ENCODE measurements around the gene PROSER3.

DNA sequence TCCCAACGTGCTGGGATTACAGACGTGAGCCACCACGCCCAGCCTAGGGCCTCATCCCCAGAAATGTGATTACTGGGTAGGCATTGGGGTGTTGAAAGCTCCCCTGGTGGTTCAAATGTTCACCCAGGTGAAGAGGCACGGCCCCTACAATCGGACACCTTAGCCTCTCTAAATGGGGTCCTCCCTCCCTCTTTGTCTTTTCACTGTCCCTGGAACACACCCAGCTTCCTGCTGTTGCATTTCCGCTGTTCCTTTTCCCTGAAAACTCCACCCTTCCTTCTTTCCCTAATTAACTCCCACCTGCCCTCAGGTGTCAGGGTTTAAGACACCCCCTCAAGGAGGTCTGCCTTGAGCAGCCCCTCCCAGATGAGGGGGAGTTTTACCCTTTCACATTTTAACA lies 58.3 kb downstream of the PROSER3 start:
- TF ChIP-seq, protein P1, sequence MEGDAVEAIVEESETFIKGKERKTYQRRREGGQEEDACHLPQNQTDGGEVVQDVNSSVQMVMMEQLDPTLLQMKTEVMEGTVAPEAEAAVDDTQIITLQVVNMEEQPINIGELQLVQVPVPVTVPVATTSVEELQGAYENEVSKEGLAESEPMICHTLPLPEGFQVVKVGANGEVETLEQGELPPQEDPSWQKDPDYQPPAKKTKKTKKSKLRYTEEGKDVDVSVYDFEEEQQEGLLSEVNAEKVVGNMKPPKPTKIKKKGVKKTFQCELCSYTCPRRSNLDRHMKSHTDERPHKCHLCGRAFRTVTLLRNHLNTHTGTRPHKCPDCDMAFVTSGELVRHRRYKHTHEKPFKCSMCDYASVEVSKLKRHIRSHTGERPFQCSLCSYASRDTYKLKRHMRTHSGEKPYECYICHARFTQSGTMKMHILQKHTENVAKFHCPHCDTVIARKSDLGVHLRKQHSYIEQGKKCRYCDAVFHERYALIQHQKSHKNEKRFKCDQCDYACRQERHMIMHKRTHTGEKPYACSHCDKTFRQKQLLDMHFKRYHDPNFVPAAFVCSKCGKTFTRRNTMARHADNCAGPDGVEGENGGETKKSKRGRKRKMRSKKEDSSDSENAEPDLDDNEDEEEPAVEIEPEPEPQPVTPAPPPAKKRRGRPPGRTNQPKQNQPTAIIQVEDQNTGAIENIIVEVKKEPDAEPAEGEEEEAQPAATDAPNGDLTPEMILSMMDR (IDR thresholded peaks at IDR 0.05 in 2 of 3, conservative IDR thresholded peaks at IDR 0.05 in 1 of 3; ENCODE audit: insufficient read depth in 2 of 3, low read depth in 1 of 3, low read length in 3 of 3): no peak
- TF ChIP-seq MEF2A (IDR thresholded peaks at IDR 0.05; ENCODE audit: control insufficient read depth, low read depth, low read length) (no peak), POLR2AphosphoS5 (IDR thresholded peaks at IDR 0.05; ENCODE audit: control insufficient read depth, insufficient read depth, low read depth, low read length) (no peak), HDAC3 (IDR thresholded peaks at IDR 0.05; ENCODE audit: borderline replicate concordance, partially characterized antibody) (no peak), EZH2 (IDR thresholded peaks at IDR 0.05; ENCODE audit: borderline replicate concordance, low read depth, low read length) (no peak), GATAD2B (IDR thresholded peaks at IDR 0.05; ENCODE audit: borderline replicate concordance) (no peak), TEAD4 (IDR thresholded peaks at IDR 0.05; ENCODE audit: low read length) (no peak), TEAD4 (CRISPR knock-in tag; IDR thresholded peaks at IDR 0.05; ENCODE audit: borderline replicate concordance) (no peak), NBN (IDR thresholded peaks at IDR 0.05; ENCODE audit: low read depth) (no peak), SIN3B (IDR thresholded peaks at IDR 0.05; ENCODE audit: low read depth) (no peak), NFATC3 (IDR thresholded peaks at IDR 0.05) (no peak)
- TF ChIP-seq, protein P2, sequence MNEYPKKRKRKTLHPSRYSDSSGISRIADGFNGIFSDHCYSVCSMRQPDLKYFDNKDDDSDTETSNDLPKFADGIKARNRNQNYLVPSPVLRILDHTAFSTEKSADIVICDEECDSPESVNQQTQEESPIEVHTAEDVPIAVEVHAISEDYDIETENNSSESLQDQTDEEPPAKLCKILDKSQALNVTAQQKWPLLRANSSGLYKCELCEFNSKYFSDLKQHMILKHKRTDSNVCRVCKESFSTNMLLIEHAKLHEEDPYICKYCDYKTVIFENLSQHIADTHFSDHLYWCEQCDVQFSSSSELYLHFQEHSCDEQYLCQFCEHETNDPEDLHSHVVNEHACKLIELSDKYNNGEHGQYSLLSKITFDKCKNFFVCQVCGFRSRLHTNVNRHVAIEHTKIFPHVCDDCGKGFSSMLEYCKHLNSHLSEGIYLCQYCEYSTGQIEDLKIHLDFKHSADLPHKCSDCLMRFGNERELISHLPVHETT (CRISPR knock-in tag; conservative IDR thresholded peaks at IDR 0.05 in 1 of 2, IDR thresholded peaks at IDR 0.05 in 1 of 2): no peak
- TF ChIP-seq, protein P3, sequence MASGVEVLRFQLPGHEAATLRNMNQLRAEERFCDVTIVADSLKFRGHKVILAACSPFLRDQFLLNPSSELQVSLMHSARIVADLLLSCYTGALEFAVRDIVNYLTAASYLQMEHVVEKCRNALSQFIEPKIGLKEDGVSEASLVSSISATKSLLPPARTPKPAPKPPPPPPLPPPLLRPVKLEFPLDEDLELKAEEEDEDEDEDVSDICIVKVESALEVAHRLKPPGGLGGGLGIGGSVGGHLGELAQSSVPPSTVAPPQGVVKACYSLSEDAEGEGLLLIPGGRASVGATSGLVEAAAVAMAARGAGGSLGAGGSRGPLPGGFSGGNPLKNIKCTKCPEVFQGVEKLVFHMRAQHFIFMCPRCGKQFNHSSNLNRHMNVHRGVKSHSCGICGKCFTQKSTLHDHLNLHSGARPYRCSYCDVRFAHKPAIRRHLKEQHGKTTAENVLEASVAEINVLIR (CRISPR knock-in tag; IDR thresholded peaks at IDR 0.05): no peak

Data from K562 (cell line).